Lower leg skin (tissue), 4 donors: ENCODE data around the gene PRTFDC1. TPM values are rescaled to one million over a fixed set of nuclear protein-coding genes. Genes with fewer than 3 reads are reported as not detected.

Experiments used
- DNase-seq, 2 donors: peaks; one replicate each; pipeline ENCODE4 v3.0.0-alpha.2; 2019; ENCODE audit warnings: low spot score in 2 of 2
- H3K4me3 ChIP-seq: fragments of 200-600 bp; sonication (generic); 2 replicates; pipeline ENCODE4 v1.5.1; 2017; ENCODE audit warnings: mild to moderate bottlenecking, low read depth; ENCODE audit not compliant: poor library complexity, severe bottlenecking
- CTCF ChIP-seq, 3 donors: fragments of 450-650 bp; IDR thresholded peaks; one replicate each; pipeline ENCODE4 v1.5.1; 2016; ENCODE audit warnings: antibody characterized with exemption in 3 of 3, mild to moderate bottlenecking in 3 of 3, moderate library complexity in 2 of 3
- POLR2A ChIP-seq, 2 donors: fragments of 450-650 bp; IDR thresholded peaks; one replicate each; pipeline ENCODE4 v1.6.1; 2016 to 2017; ENCODE audit warnings: antibody characterized with exemption in 2 of 2, mild to moderate bottlenecking in 1 of 2, moderate library complexity in 1 of 2
- WGBS, 2 donors: methylation state at CpG; one replicate each; pipeline ENCODE4 v1.1.5; 2018; 5-methylcytosine and 5-hydroxymethylcytosine counted together
- intact Hi-C: fragments of 100-400 bp; cut with DNase I; formaldehyde crosslinking; loops from one replicate; pipeline ENCODE4 v1.15.0; 2023; ENCODE audit warnings: low total_unique reads
- total RNA-seq, 4 donors: library from RNA; depleted of rRNA; stranded (reverse); fragments of >200 nt; gene quantifications; one replicate each; pipeline ENCODE4 v1.1.0, GENCODE V29; 2016

PRTFDC1 gene
- total RNA-seq, 4 donors from 2014 or later: 0.45 to 1.3 TPM; not detected in 2

- DNase-seq: no peak
- no peak for TF ChIP-seq CTCF (IDR thresholded peaks at IDR 0.05)
- TF ChIP-seq POLR2A (IDR thresholded peaks at IDR 0.05): no peak
- intact Hi-C loops: no loop called here
- no peak overlapping the region for H3K4me3 ChIP-seq
- 94 to 100% methylated on average over 2 of the region's 2 CpGs for WGBS, 2 donors
These were observed 59.3 kb downstream of the PRTFDC1 start for GRCh38 chr10:24893127-24893526.

- WGBS, 2 donors: 78 to 97% methylated on average over 1 of the region's 1 CpG
- no peak for DNase-seq
- no peak for TF ChIP-seq POLR2A (IDR thresholded peaks at IDR 0.05)
- no peak for TF ChIP-seq CTCF (IDR thresholded peaks at IDR 0.05)
- intact Hi-C loops: no loop called here
- H3K4me3 ChIP-seq: no peak overlapping the region
These were observed 60.6 kb downstream of the PRTFDC1 start for GRCh38 chr10:24891823-24892222.

- DNase-seq: no peak
- intact Hi-C loops: no loop called here
- WGBS, 2 donors: 30 to 46% methylated on average over 1 of the region's 1 CpG
- H3K4me3 ChIP-seq: no peak overlapping the region
- TF ChIP-seq POLR2A (IDR thresholded peaks at IDR 0.05) (no peak), CTCF (IDR thresholded peaks at IDR 0.05) (no peak)
These were observed 62.8 kb downstream of the PRTFDC1 start for GRCh38 chr10:24889639-24890038.

GRCh38 chr10:24887855-24888231, 64.6 kb downstream of the PRTFDC1 start:
- TF ChIP-seq POLR2A (IDR thresholded peaks at IDR 0.05) (no peak), CTCF (IDR thresholded peaks at IDR 0.05) (no peak)
- DNase-seq: no peak
- 90 to 93% methylated on average over 2 of the region's 2 CpGs for WGBS, 2 donors
- intact Hi-C loops: no loop called here
- H3K4me3 ChIP-seq: no peak overlapping the region

- H3K4me3 ChIP-seq: no peak overlapping the region
- TF ChIP-seq POLR2A (IDR thresholded peaks at IDR 0.05) (no peak), CTCF (IDR thresholded peaks at IDR 0.05) (no peak)
- DNase-seq: no peak
- intact Hi-C loops: no loop called here
- WGBS, 2 donors: 65 to 66% methylated on average over 5 of the region's 5 CpGs
These were observed 66.1 kb downstream of the PRTFDC1 start for GRCh38 chr10:24886290-24886680.

GRCh38 chr10:24885551-24886289, 66.7 kb downstream of the PRTFDC1 start:
- intact Hi-C loops: no loop called here
- TF ChIP-seq POLR2A (IDR thresholded peaks at IDR 0.05) (no peak), CTCF (IDR thresholded peaks at IDR 0.05) (no peak)
- WGBS, 2 donors: 91 to 92% methylated on average over 7 of the region's 7 CpGs
- H3K4me3 ChIP-seq: no peak overlapping the region
- no peak for DNase-seq
